Subcutaneous abdominal adipose tissue (tissue), 5 donors: Measurements from ENCODE around the gene NEURL2.
"Not testable (repeated sequence)": the region's sequence is repeated elsewhere in the genome, so short reads cannot be mapped to it uniquely, and the experiment has no call there.

Experiments
- H3K27ac ChIP-seq: one replicate; pipeline ENCODE4 v1.7.0; 2013; ENCODE audit warnings: low read depth, mild to moderate bottlenecking, inconsistent platforms, low read length, moderate library complexity
- H3K27me3 ChIP-seq, 5 donors: one replicate each; pipeline ENCODE4 v1.7.0; 2013; ENCODE audit warnings: low read length in 5 of 5, inconsistent platforms in 1 of 5; ENCODE audit not compliant: control insufficient read depth in 5 of 5, insufficient read depth in 4 of 5
- H3K36me3 ChIP-seq, 5 donors: one replicate each; pipeline ENCODE4 v1.7.0; 2013; ENCODE audit warnings: low read length in 5 of 5; ENCODE audit not compliant: control insufficient read depth in 5 of 5, insufficient read depth in 5 of 5
- H3K4me1 ChIP-seq, 5 donors: one replicate each; pipeline ENCODE4 v1.7.0; 2013; ENCODE audit warnings: low read length in 5 of 5, mild to moderate bottlenecking in 3 of 5, moderate library complexity in 1 of 5; ENCODE audit not compliant: control insufficient read depth in 5 of 5, insufficient read depth in 5 of 5
- H3K4me3 ChIP-seq, 5 donors: one replicate each; pipeline ENCODE4 v1.7.0; 2013; ENCODE audit warnings: low read length in 5 of 5, low read depth in 1 of 5
- H3K9ac ChIP-seq, 5 donors: one replicate each; pipeline ENCODE4 v1.7.0; 2013; ENCODE audit warnings: low read length in 5 of 5, mild to moderate bottlenecking in 4 of 5, moderate library complexity in 3 of 5
- H3K9me3 ChIP-seq, 5 donors: one replicate each; pipeline ENCODE4 v1.7.0; 2013; ENCODE audit warnings: low read length in 5 of 5; ENCODE audit not compliant: control insufficient read depth in 5 of 5
- donor health status: healthy.
- donor health status: healthy.
- donor health status: healthy.
- donor health status: healthy.
- donor health status: healthy.

Gene NEURL2

DNA sequence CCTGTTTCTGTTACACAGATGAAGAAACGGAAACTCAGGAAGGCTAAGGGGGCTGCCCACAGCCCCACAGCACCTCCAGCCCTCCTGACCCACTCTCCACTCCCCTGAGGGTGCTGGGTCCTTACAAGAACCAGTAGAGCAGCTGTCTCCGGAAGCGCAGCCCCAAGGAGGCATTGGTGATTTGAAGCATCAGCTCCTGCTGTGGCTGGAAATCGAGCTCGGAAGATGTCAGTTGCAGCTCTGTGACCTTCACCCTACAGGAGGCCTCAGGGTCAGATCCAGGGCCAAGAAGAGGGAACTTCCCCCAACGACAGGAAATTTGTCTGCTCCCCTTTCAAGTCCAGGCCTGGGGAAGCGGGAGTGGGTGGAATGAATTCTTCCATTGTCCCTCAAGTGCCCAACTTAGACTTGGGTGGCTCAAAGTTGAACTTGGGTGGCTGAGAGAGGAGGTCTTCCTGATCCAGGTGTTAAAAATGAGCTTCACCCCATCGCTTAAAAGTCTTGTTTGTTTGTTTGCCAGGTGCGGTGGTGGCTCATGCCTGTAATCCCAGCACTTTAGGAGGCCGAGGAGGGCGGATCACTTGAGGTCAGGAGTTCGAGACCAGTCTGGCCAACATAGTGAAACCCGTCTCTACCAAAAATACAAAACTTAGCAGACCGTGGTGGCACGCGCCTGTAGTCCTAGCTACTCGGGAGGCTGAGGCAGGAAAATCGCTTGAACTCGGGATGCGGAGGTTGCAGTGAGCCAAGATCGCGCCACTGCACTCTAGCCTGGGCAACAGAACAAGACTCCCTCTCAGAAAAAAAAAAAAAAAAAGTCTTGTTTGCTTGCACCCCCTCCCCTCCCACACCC, 19.0 kb upstream of the NEURL2 start:
- Histone ChIP-seq H3K9ac (peak overlapping the region in 1 of 5 donors; percentile 13), H3K4me1 (peaks cover 0 to 42% (median 33%) of the 10 kb centered on the region in 5 donors), H3K4me3 (peak overlapping the region; percentile 19 to 85 (median 51))

DNA sequence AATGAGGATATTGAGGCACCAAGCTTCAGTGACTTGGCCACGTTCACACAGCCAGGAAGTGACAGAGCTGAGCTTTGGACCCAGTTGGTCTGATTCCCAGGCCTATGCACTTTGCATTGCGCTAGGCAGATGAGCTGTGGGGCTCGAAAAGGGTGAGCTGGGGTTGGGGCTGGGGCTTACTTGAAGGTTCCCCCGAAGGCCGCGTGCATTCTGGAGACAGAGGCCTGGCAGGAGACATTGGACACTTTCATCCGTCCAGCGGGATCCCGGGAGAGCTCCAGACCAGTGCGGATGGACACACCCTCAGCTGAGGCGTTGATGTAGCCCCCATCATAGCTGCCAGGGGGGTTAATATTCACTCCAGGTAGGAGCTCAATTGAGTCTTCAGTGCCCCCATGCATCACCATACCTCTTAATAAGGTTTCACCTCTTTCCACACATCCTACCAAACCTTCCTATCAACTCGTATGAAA, 18.4 kb upstream of the NEURL2 start:
- peaks cover 0 to 38% (median 33%) of the 10 kb centered on the region in 5 donors for H3K4me1 ChIP-seq
- H3K36me3 ChIP-seq = peaks cover 0 to 35% (median 23%) of the 10 kb centered on the region in 5 donors
- no peak overlapping the region for H3K9ac ChIP-seq
- no peaks in the 10 kb centered on the region for H3K9me3 ChIP-seq
- H3K4me3 ChIP-seq = peak overlapping the region in 1 of 5 donors; percentile 19
- peak overlapping the region; percentile 5 for H3K27ac ChIP-seq
- H3K27me3 ChIP-seq = no peaks in the 10 kb centered on the region

More for the DNA sequence above, 19.0 kb upstream of the NEURL2 start:
- Histone ChIP-seq H3K27me3 (no peaks in the 10 kb centered on the region), H3K27ac (peak overlapping the region; percentile 5), H3K9me3 (no peaks in the 10 kb centered on the region), H3K36me3 (peaks cover 0 to 28% (median 17%) of the 10 kb centered on the region in 5 donors)

DNA sequence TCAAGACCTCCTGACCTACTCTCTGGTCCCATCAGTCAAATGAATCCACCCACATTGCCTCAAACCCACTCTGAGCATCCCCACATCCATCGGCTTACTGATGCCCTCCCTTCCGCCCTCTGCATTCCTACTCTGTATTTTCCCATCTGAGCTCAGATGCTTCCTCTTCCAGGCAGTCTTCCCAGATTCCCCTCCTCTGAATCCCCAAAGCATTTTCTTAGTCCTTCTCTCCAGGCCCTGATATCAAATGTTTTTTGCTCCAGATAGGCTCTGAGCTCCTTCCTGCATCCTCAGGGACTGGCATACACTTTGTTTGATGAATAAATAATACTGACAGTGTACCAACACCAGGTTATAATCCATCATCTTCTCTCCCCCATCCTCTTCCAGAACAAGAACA, 17.1 kb upstream of the NEURL2 start:
- no peak overlapping the region for H3K4me3 ChIP-seq
- no peak overlapping the region for H3K9ac ChIP-seq
- peaks cover 0 to 43% (median 26%) of the 10 kb centered on the region in 5 donors for H3K36me3 ChIP-seq
- no peak overlapping the region for H3K27ac ChIP-seq
- H3K27me3 ChIP-seq = no peaks in the 10 kb centered on the region
- H3K4me1 ChIP-seq = peaks cover 0 to 34% (median 33%) of the 10 kb centered on the region in 5 donors
- no peaks in the 10 kb centered on the region for H3K9me3 ChIP-seq

DNA sequence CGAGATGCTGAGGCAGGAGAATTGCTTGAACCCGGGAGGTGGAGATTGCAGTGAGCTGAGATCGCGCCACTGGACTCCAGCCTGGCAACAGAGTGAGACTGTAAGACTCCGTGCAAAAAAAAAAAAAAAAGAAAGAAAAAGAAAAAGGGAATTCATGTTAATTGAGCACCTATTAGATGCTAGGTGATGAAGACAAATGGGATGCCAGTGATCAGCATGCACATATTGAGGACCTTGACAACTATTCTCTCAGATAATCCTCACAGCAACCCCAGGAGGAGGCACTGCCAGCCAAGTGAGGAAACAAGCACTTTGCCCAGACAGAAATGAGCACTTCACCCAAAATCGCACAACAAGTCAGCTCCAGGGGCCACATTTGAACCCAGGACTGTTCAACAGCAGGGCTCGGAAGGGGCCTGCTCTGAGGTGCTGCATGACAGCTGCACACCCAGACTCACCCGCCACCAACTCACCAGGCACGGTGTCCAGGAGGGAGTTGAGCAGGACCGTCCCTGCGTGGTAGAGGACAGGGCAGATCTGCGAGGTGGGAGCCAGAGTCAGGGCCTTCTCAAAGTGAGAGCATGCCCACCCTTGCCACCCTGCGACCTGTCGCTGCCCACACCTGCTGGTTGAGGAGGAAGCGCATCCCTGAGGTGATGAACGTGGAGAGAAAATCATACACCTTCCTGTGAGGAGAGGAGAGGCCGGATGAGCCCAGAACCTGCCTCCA, 16.4 kb upstream of the NEURL2 start:
- H3K9ac ChIP-seq = no peak overlapping the region
- H3K4me1 ChIP-seq = peaks cover 0 to 31% (median 31%) of the 10 kb centered on the region in 5 donors
- no peaks in the 10 kb centered on the region for H3K9me3 ChIP-seq
- H3K36me3 ChIP-seq = peaks cover 0 to 48% (median 31%) of the 10 kb centered on the region in 5 donors
- no peaks in the 10 kb centered on the region for H3K27me3 ChIP-seq
- no peak overlapping the region for H3K27ac ChIP-seq
- no peak overlapping the region for H3K4me3 ChIP-seq

DNA sequence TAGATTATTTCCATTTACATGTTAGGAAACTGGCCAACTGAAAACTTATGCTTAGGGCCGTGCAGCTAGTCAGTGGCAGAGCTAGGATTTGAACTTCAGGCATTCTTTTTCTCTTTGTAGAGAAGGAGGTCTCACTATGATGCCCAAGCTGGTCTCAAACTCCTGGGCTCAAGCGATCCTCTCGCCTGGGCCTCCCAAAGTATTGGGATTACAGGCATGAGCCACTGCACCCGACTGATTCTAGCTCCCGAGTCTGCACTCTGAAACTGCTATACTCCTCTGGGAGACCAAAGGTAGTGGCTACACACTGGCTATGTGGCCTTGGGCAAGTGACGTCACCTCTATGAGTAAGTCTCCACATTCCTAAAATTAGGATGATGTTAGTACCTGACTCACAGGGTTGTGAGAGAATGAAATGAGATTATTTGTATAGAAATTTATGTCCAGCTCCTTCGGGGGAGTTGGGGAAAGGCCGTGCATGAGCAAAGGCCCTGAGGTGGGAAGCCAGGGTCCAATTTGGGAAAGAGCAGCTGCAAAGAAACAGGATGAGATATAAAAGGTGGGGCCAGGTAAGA, 14.6 kb upstream of the NEURL2 start:
- Histone ChIP-seq H3K4me1 (peaks cover 0 to 16% (median 14%) of the 10 kb centered on the region in 5 donors), H3K9ac (no peak overlapping the region), H3K36me3 (peaks cover 4 to 64% (median 41%) of the 10 kb centered on the region in 5 donors), H3K9me3 (no peaks in the 10 kb centered on the region), H3K27me3 (no peaks in the 10 kb centered on the region), H3K4me3 (no peak overlapping the region), H3K27ac (no peak overlapping the region)

DNA sequence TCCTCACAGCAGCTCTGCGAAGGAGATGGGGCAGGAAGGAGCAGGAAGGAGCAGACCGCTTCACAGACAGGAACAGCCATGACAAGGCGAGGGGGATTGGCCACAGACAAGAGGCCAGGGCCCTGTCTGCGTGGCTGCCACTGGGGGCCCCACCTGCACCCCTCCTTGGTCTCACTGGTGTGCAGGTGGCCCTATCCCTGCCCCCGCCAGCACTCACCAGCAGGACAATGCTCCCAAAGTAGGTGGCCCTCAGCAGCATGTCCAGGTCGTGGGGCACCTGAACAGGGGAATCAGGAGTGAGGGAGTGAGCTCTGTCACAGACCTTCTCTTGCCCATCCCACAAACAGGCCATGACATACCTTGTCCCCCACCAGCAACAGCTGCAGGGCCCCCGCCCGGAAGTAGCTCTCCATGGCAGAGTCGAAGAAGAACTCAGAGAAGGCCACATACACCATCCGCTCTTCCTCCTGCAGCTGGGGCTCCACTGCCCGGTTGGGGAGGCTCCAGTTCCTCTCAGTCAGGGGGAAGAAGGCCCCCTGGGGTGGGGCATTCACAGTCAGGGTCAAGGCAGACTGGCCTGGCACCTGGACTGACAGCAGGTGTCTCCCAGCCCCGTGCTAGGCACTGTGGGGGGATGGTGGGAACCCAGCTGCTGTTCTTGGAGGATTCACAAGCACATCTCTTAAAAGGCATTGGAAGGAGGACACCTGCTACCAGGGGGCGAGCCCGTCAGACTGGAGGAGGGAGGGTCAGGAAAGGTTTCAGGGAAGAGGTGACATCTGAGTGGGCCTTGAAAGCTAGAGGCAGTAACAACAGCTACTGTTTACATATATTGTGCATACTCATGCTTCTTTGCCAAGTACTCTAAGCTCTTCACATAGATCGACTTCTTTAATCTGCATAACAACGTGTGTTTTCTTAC, 13.8 kb upstream of the NEURL2 start:
- Histone ChIP-seq H3K27me3 (no peaks in the 10 kb centered on the region), H3K9ac (peak overlapping the region in 1 of 5 donors; percentile 22), H3K4me3 (no peak overlapping the region), H3K4me1 (peaks cover 0 to 8% (median 7%) of the 10 kb centered on the region in 5 donors), H3K27ac (no peak overlapping the region), H3K9me3 (no peaks in the 10 kb centered on the region), H3K36me3 (peaks cover 4 to 71% (median 43%) of the 10 kb centered on the region in 5 donors)

DNA sequence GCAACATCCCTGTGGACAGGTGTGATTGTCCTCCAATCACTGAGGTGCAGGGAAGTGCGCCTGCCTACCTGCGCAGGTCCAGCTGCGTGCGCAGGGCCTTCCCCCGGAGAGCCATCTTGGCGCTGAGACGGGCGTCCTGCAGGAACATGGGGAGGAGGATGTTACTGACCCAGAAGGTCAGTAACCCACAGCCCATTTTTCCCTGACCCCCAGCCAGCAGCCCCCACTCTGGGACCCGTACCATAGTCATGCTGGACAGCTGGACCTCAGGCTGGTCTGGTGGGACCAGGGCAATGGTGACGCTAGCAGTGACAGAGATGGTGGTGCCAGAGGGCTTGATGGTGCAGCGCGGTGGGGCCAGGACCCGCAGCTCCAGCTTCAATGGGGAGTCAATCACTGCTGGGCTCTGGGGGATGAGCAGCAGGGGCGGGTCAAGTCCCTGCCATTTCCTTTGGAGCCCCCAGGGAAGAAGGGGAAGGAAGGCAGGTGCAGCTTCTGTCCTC, 11.2 kb upstream of the NEURL2 start:
- no peak overlapping the region for H3K27ac ChIP-seq

DNA sequence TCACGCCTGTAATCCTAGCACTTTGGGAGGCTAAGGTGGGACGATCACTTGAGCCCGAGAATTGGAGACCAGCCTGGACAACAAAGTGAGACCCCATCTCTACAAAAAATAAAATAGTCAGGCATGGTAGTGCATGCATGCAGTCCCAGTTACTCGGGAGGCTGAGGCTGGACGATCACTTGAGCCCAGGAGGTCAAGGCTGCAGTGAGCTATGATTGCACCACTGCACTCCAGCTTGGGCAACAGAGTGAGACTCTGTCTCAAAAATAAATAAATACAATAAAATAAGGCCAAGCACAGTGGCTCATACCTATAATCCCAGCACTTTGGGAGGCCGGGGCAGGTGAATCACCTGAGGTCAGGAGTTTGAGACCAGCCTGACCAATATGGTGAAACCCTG, 10.3 kb upstream of the NEURL2 start:
- H3K9me3 ChIP-seq, H3K4me1 ChIP-seq, H3K9ac ChIP-seq, H3K27ac ChIP-seq, H3K4me3 ChIP-seq, H3K27me3 ChIP-seq: not testable (repeated sequence)
- H3K36me3 ChIP-seq = peaks cover 4 to 89% (median 70%) of the 10 kb centered on the region in 5 donors

More for the DNA sequence above, 11.2 kb upstream of the NEURL2 start:
- no peak overlapping the region for H3K9ac ChIP-seq
- H3K9me3 ChIP-seq = no peaks in the 10 kb centered on the region
- H3K4me3 ChIP-seq = no peak overlapping the region
- H3K4me1 ChIP-seq = no peaks in the 10 kb centered on the region
- no peaks in the 10 kb centered on the region for H3K27me3 ChIP-seq
- H3K36me3 ChIP-seq = peaks cover 4 to 84% (median 62%) of the 10 kb centered on the region in 5 donors
